ENCODE results near the gene SMIM35.

Gene SMIM35

DNA sequence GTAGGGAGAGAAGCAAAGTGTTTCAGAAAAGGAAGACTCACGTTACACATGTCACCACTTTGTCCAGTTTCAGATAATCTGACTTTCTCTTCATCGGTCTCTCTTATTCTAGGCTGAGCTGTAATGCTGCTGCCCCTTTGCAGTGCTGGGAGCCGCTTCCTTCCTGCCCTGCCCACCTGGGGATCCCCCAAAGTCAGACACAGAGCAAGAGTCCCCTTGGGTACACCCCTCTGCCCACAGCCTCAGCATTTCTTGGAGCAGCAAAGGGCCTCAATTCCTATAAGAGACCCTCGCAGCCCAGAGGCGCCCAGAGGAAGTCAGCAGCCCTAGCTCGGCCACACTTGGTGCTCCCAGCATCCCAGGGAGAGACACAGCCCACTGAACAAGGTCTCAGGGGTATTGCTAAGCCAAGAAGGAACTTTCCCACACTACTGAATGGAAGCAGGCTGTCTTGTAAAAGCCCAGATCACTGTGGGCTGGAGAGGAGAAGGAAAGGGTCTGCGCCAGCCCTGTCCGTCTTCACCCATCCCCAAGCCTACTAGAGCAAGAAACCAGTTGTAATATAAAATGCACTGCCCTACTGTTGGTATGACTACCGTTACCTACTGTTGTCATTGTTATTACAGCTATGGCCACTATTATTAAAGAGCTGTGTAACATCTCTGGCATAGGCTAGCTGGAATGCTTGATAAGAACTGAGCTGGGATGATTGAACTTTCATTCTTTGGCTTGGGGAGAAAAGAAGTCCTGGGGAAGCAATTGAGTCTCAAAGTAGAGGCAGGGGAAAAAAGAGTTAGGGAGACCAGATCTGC, 31.2 kb upstream of the SMIM35 start:
- no peak for DNase-seq (ENCODE audit: low read depth in 1 of 2, low spot score in 1 of 2)
- TF ChIP-seq GABPA (IDR thresholded peaks at IDR 0.05; ENCODE audit: low read depth), result no peak
- no peak for TF ChIP-seq POLR2AphosphoS5 (IDR thresholded peaks at IDR 0.05; ENCODE audit: low read depth)
- TF ChIP-seq, protein P1, sequence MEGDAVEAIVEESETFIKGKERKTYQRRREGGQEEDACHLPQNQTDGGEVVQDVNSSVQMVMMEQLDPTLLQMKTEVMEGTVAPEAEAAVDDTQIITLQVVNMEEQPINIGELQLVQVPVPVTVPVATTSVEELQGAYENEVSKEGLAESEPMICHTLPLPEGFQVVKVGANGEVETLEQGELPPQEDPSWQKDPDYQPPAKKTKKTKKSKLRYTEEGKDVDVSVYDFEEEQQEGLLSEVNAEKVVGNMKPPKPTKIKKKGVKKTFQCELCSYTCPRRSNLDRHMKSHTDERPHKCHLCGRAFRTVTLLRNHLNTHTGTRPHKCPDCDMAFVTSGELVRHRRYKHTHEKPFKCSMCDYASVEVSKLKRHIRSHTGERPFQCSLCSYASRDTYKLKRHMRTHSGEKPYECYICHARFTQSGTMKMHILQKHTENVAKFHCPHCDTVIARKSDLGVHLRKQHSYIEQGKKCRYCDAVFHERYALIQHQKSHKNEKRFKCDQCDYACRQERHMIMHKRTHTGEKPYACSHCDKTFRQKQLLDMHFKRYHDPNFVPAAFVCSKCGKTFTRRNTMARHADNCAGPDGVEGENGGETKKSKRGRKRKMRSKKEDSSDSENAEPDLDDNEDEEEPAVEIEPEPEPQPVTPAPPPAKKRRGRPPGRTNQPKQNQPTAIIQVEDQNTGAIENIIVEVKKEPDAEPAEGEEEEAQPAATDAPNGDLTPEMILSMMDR (IDR thresholded peaks at IDR 0.05; ENCODE audit: insufficient read depth, low read length), result no peak
- TF ChIP-seq SPI1 (IDR thresholded peaks at IDR 0.05; ENCODE audit: borderline replicate concordance, low read depth), result no peak
- no peak for TF ChIP-seq REST (IDR thresholded peaks at IDR 0.05; ENCODE audit: insufficient replicate concordance, low read depth)
- H3K4me3 ChIP-seq (replicated peaks; ENCODE audit: insufficient read depth, low read length), result no peak overlapping the region
- H3K27ac ChIP-seq (replicated peaks), result no peak overlapping the region
- no peaks in the 10 kb centered on the region for H3K27me3 ChIP-seq (ENCODE audit: insufficient read depth, poor library complexity, severe bottlenecking)

DNA sequence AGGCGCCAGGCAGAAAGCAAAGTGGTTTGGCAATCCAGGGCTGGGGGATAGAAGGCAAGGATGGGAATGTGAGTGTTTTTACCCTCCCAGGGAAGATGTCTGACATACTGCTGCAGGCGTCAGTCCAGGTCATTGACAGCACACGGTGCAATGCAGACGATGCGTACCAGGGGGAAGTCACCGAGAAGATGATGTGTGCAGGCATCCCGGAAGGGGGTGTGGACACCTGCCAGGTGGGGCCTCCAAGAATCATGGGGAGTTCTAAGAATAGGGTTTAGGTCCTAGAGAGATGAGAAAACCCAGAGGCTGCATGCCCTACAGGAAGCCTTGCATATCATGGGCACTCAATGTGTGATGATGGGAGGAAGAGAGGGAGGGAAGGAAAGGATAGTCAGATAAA, 28.3 kb upstream of the SMIM35 start:
- Histone ChIP-seq H3K27me3 (ENCODE audit: insufficient read depth, poor library complexity, severe bottlenecking) (no peaks in the 10 kb centered on the region), H3K4me3 (replicated peaks; ENCODE audit: insufficient read depth, low read length) (no peak overlapping the region), H3K27ac (replicated peaks) (no peak overlapping the region)
- no peak for DNase-seq (ENCODE audit: low read depth in 1 of 2, low spot score in 1 of 2)
- TF ChIP-seq POLR2AphosphoS5 (IDR thresholded peaks at IDR 0.05; ENCODE audit: low read depth), result no peak
- TF ChIP-seq REST (IDR thresholded peaks at IDR 0.05; ENCODE audit: insufficient replicate concordance, low read depth), result no peak
- no peak for TF ChIP-seq SPI1 (IDR thresholded peaks at IDR 0.05; ENCODE audit: borderline replicate concordance, low read depth)
- TF ChIP-seq, protein P1 (IDR thresholded peaks at IDR 0.05; ENCODE audit: insufficient read depth, low read length), result no peak
- no peak for TF ChIP-seq GABPA (IDR thresholded peaks at IDR 0.05; ENCODE audit: low read depth)

DNA sequence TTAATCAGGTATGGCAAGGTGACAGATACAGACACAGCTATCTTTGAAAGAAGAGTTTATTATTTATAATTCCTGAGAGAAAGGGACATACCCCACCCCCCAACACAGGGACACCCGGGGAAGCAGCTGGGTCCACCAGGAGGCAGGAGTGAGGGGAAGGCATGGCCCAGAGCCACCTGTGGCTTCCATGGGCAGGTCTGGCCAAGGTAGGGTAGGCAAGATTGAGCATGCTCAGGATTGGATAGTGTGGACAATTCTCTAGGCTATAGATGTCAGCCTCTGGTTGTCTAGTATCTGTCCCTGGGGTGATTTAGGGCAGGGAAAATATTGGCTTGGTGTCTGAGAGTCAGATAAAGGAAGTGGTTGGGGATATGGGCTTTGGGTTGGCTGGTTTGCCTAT, 27.5 kb upstream of the SMIM35 start:
- H3K27me3 ChIP-seq (ENCODE audit: insufficient read depth, poor library complexity, severe bottlenecking), result no peaks in the 10 kb centered on the region
- H3K27ac ChIP-seq (replicated peaks), result no peak overlapping the region
- H3K4me3 ChIP-seq (replicated peaks; ENCODE audit: insufficient read depth, low read length), result no peak overlapping the region
- TF ChIP-seq POLR2AphosphoS5 (IDR thresholded peaks at IDR 0.05; ENCODE audit: low read depth), result no peak
- TF ChIP-seq, protein P1 (IDR thresholded peaks at IDR 0.05; ENCODE audit: insufficient read depth, low read length), result no peak
- no peak for TF ChIP-seq REST (IDR thresholded peaks at IDR 0.05; ENCODE audit: insufficient replicate concordance, low read depth)
- no peak for TF ChIP-seq GABPA (IDR thresholded peaks at IDR 0.05; ENCODE audit: low read depth)
- no peak for TF ChIP-seq SPI1 (IDR thresholded peaks at IDR 0.05; ENCODE audit: borderline replicate concordance, low read depth)
- no peak for DNase-seq (ENCODE audit: low read depth in 1 of 2, low spot score in 1 of 2)

Measured in HL-60 (cell line).